Measurements from ENCODE around the gene IFITM10.

The IFITM10 gene

DNA sequence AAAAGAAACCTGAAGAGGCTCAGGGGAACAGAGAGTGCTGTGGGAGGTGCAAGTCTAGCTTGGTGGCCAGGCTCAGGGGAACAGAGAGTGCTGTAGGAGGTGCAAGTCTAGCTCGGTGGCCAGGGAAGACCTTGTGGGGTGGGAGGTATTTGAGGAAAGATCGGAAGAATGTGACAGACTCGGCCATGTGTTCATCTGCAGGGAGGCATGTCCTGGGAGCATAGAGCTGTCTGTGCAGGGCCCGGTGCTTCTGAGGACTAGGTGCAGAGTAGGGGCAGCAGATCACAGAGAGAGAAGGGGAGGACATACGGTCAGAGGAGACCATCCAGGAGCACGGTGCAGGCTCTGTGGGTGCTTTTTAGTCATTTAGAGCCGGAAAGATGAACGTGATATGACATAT is 10.8 kb downstream of the IFITM10 start:
- no peaks in the 10 kb centered on the region; the same call in 1 of the 2 replicates for H4K20me1 ChIP-seq (ENCODE audit: insufficient read depth, low read length)
- no peak overlapping the region for H3K27ac ChIP-seq (ENCODE audit: low read length)
- H3K79me2 ChIP-seq (ENCODE audit: low read length) = no peaks in the 10 kb centered on the region
- H2AFZ ChIP-seq (ENCODE audit: low read depth, low read length) = no peak overlapping the region
- no peaks in the 10 kb centered on the region for H3K36me3 ChIP-seq (replicated peaks; ENCODE audit: low read depth, low read length)
- no peak overlapping the region for H3K9ac ChIP-seq (ENCODE audit: low read length)
- H3K4me2 ChIP-seq (ENCODE audit: low read length) = no peak overlapping the region
- peaks cover 4% of the 10 kb centered on the region; the same call in 1 of the 2 replicates for H3K27me3 ChIP-seq (ENCODE audit: low read depth, low read length)
- no peak overlapping the region for H3K4me3 ChIP-seq (ENCODE audit: low read length)
- peaks cover 4% of the 10 kb centered on the region; the same call in 1 of the 2 replicates for H3K9me3 ChIP-seq (ENCODE audit: insufficient read depth, low read length)
- H3K4me1 ChIP-seq (ENCODE audit: low read length) = no peaks in the 10 kb centered on the region
- TF ChIP-seq EZH2phosphoT487 (IDR thresholded peaks at IDR 0.05; ENCODE audit: low read depth) = no peak
- TF ChIP-seq, protein P1, sequence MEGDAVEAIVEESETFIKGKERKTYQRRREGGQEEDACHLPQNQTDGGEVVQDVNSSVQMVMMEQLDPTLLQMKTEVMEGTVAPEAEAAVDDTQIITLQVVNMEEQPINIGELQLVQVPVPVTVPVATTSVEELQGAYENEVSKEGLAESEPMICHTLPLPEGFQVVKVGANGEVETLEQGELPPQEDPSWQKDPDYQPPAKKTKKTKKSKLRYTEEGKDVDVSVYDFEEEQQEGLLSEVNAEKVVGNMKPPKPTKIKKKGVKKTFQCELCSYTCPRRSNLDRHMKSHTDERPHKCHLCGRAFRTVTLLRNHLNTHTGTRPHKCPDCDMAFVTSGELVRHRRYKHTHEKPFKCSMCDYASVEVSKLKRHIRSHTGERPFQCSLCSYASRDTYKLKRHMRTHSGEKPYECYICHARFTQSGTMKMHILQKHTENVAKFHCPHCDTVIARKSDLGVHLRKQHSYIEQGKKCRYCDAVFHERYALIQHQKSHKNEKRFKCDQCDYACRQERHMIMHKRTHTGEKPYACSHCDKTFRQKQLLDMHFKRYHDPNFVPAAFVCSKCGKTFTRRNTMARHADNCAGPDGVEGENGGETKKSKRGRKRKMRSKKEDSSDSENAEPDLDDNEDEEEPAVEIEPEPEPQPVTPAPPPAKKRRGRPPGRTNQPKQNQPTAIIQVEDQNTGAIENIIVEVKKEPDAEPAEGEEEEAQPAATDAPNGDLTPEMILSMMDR (IDR thresholded peaks at IDR 0.05; ENCODE audit: low read depth, low read length) = no peak

DNA sequence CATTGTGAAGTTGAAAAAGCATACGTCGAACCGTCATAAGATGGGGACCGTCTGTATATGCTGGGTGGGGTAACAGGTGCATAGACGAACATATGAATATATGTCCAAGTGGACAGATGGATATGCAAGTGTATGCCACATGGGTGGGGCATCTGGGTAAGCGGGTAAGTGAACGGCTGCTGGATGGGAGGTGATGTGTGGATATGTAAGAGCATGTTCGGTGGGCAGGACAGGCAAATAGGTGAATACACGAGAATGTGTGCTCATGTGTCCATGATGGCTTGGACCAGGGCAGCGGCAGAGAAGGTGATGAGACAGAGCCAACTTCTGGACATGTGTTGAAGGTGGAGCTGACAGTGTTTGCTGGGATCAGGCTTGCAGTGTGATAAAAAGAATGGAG is 12.0 kb downstream of the IFITM10 start:
- Histone ChIP-seq H3K9ac (ENCODE audit: low read length) (no peak overlapping the region), H3K4me2 (ENCODE audit: low read length) (no peak overlapping the region), H2AFZ (ENCODE audit: low read depth, low read length) (no peak overlapping the region), H3K79me2 (ENCODE audit: low read length) (no peaks in the 10 kb centered on the region), H3K4me3 (ENCODE audit: low read length) (no peak overlapping the region), H4K20me1 (ENCODE audit: insufficient read depth, low read length) (no peaks in the 10 kb centered on the region; the same call in 1 of the 2 replicates), H3K4me1 (ENCODE audit: low read length) (no peaks in the 10 kb centered on the region), H3K9me3 (ENCODE audit: insufficient read depth, low read length) (peaks cover 4% of the 10 kb centered on the region; the same call in 1 of the 2 replicates), H3K27ac (ENCODE audit: low read length) (no peak overlapping the region), H3K27me3 (ENCODE audit: low read depth, low read length) (peaks cover 4% of the 10 kb centered on the region; the same call in 1 of the 2 replicates), H3K36me3 (replicated peaks; ENCODE audit: low read depth, low read length) (no peaks in the 10 kb centered on the region)
- TF ChIP-seq, protein P1 (IDR thresholded peaks at IDR 0.05; ENCODE audit: low read depth, low read length) = no peak
- no peak for TF ChIP-seq EZH2phosphoT487 (IDR thresholded peaks at IDR 0.05; ENCODE audit: low read depth)

DNA sequence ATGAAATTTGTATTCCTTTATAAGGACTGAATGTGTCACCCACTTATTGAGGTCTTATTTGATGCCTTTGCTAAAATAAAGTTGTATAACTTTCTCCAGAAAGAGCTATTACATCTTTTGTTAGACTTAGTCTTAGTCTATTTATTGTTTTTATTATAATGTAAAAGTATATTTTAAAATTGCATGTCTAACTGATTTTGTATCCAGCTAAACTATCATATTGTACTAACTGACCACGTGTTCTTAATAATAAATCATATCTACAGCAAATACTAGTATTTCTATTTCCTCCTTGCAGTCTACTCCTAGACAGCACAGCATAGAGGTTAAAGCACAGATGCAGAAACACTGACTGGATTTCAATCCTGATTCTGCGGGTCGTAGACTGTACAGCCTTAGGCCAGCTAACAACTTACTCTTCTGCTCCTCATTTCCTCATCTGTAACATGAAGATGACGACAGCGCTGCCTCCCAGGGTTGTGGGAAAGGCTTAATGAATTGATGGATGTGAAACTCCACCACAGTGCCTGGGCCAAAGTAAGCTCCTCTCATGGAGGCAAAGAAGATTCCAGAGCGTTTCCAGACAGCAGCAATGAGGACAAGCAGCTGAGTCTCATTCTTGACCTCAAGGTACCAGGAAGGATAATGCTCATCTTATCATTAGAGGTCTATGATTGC is 13.2 kb downstream of the IFITM10 start:
- Histone ChIP-seq H3K36me3 (replicated peaks; ENCODE audit: low read depth, low read length) (no peaks in the 10 kb centered on the region), H3K4me1 (ENCODE audit: low read length) (no peaks in the 10 kb centered on the region), H3K27me3 (ENCODE audit: low read depth, low read length) (peaks cover 4% of the 10 kb centered on the region; the same call in 1 of the 2 replicates), H3K79me2 (ENCODE audit: low read length) (no peaks in the 10 kb centered on the region), H3K4me3 (ENCODE audit: low read length) (no peak overlapping the region), H3K9me3 (ENCODE audit: insufficient read depth, low read length) (peaks cover 4% of the 10 kb centered on the region; the same call in 1 of the 2 replicates), H2AFZ (ENCODE audit: low read depth, low read length) (no peak overlapping the region), H3K4me2 (ENCODE audit: low read length) (no peak overlapping the region), H3K9ac (ENCODE audit: low read length) (no peak overlapping the region), H4K20me1 (ENCODE audit: insufficient read depth, low read length) (no peaks in the 10 kb centered on the region), H3K27ac (ENCODE audit: low read length) (no peak overlapping the region)
- no peak for TF ChIP-seq EZH2phosphoT487 (IDR thresholded peaks at IDR 0.05; ENCODE audit: low read depth)
- TF ChIP-seq, protein P1 (IDR thresholded peaks at IDR 0.05; ENCODE audit: low read depth, low read length) = no peak

DNA sequence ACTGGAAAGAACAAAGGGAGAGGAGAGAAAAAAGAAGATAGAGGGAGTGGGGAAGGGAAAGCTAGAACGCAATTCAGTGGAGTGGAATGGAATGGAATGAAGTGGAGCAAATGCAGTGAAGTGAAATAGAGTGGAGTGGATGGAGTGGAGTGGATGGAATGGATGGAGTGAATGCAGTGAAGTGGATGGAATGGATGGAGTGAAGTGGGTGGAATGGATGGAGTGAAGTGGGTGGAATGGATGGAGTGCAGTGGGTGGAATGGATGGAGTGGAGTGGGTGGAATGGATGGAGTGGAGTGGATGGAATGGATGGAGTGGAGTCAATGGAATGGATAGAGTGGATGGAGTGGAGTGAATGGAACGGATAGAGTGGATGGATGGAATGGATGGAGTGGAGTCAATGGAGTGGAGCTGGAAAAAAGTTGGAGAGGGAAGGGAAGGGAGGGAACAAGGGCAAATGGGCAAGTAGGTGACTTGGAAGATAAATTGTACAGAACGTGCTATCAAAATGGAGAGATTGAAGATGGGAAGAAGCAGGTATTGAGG is 13.9 kb downstream of the IFITM10 start:
- peaks cover 4% of the 10 kb centered on the region; the same call in 1 of the 2 replicates for H3K27me3 ChIP-seq (ENCODE audit: low read depth, low read length)
- no peak overlapping the region for H2AFZ ChIP-seq (ENCODE audit: low read depth, low read length)
- H3K4me1 ChIP-seq (ENCODE audit: low read length) = no peaks in the 10 kb centered on the region
- H3K9me3 ChIP-seq (ENCODE audit: insufficient read depth, low read length) = peaks cover 4% of the 10 kb centered on the region; the same call in 1 of the 2 replicates
- no peaks in the 10 kb centered on the region for H3K79me2 ChIP-seq (ENCODE audit: low read length)
- no peak overlapping the region for H3K9ac ChIP-seq (ENCODE audit: low read length)
- H3K27ac ChIP-seq (ENCODE audit: low read length) = no peak overlapping the region
- no peaks in the 10 kb centered on the region for H4K20me1 ChIP-seq (ENCODE audit: insufficient read depth, low read length)
- no peaks in the 10 kb centered on the region for H3K36me3 ChIP-seq (replicated peaks; ENCODE audit: low read depth, low read length)
- H3K4me3 ChIP-seq (ENCODE audit: low read length) = no peak overlapping the region
- no peak overlapping the region for H3K4me2 ChIP-seq (ENCODE audit: low read length)
- TF ChIP-seq EZH2phosphoT487 (IDR thresholded peaks at IDR 0.05; ENCODE audit: low read depth) = no peak
- TF ChIP-seq, protein P1 (IDR thresholded peaks at IDR 0.05; ENCODE audit: low read depth, low read length) = no peak

All from OCI-LY3 (cell line).